ENCODE measurements around the gene LRRC52. TPM values are rescaled to one million over a fixed set of nuclear protein-coding genes. Genes with fewer than 3 reads are reported as not detected.

LRRC52 gene
- total and polyA plus RNA-seq, 2 of the 8 experiments (the other 6 are each of a cell fraction or from before 2014, with no cell fraction given) = 0.05 TPM; not detected in 1

DNA sequence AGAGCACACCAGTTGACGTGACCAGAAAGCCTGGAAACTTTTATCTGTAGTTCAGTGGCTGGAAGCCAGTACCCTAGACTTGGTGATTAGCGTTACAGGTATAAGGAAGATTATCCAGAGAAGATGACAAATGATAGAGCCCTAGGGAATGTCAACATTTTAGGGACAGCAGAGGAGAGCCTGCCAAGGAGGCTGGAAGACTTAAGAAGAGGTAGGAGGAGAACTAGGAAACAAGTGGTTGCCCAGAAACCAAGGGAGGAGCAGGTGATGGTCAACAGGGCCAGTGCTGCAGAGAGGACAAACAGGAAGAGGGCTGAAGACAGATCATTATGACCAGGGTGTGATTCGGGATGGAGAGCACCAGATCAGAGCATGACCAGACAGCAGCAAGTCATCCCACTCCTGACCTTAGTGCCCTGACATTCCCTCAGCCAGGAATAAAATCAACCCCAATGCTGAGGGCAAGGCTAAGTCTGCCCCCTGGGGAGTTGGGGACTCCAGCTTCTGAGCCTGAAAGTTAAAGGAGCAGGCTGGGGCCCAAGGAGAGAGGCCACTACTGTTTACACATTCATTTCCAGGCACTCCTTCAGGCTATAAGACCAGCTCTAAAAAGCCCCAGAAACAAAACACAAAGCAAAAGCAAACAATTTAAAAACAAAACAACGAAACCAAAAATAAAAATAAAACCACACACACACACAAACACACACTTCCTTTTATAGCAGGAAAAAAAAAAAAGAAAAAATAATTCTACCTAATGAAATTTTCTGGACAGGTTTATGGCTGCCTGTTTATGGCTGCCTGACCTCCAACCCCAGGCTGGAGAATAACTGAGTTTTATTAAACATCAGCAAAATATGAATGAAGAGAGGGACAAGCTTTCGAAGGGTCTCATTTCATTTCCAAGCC lies 48.6 kb upstream of the LRRC52 start:
- Histone ChIP-seq H3K4me3 (ENCODE audit: extremely low read depth in 1 of 4, insufficient read depth in 2 of 4, low read depth in 3 of 4, low read length in 4 of 4) (no peak overlapping the region), H4K91ac (replicated peaks; ENCODE audit: insufficient read length, low read length) (no peak overlapping the region), H3K4me1 (replicated peaks in 1 of 4; ENCODE audit: control insufficient read depth in 3 of 4, insufficient read depth in 4 of 4, low read length in 3 of 4) (no peaks in the 10 kb centered on the region), H3K79me1 (ENCODE audit: low read depth, low read length) (no peaks in the 10 kb centered on the region), H3K23me2 (ENCODE audit: low read depth, low read length) (no peaks in the 10 kb centered on the region), H4K5ac (ENCODE audit: insufficient read length, low read depth, low read length) (no peak overlapping the region), H2BK5ac (ENCODE audit: low read depth, low read length) (no peak overlapping the region), H2BK15ac (ENCODE audit: low read length) (no peak overlapping the region), H3K18ac (ENCODE audit: extremely low read depth, low read length) (no peak overlapping the region), H3K9ac (replicated peaks in 1 of 4; ENCODE audit: extremely low read depth in 1 of 4, low read depth in 3 of 4, low read length in 3 of 4) (no peak overlapping the region), H4K20me1 (replicated peaks in 1 of 2; ENCODE audit: control insufficient read depth in 1 of 2, insufficient read depth in 2 of 2, low read length in 2 of 2) (no peaks in the 10 kb centered on the region), H3K4me2 (ENCODE audit: insufficient read depth in 1 of 2, low read depth in 2 of 2, low read length in 2 of 2) (no peak overlapping the region), H3K23ac (ENCODE audit: insufficient read length) (no peak overlapping the region), H2BK120ac (replicated peaks; ENCODE audit: low read depth, low read length) (no peak overlapping the region), H3K56ac (replicated peaks; ENCODE audit: insufficient read length, low read depth, low read length) (no peak overlapping the region), H2AFZ (ENCODE audit: low read length) (no peak overlapping the region), H2AK5ac (ENCODE audit: low read depth, low read length) (no peak overlapping the region), H3K79me2 (ENCODE audit: control insufficient read depth in 1 of 2, insufficient read depth in 2 of 2, low read length in 2 of 2) (no peaks in the 10 kb centered on the region), H3K27ac (ENCODE audit: low read depth, low read length) (no peak overlapping the region), H3K27me3 (replicated peaks in 1 of 4; ENCODE audit: control insufficient read depth in 3 of 4, extremely low read depth in 1 of 4, insufficient read depth in 3 of 4, low read length in 3 of 4) (peaks cover 0 to 1% (median 0%) of the 10 kb centered on the region in 4 experiments; a peak in 1 of 7 replicates), H3K9me3 (ENCODE audit: insufficient read depth in 2 of 2, low read depth in 1 of 2, low read length in 1 of 2) (no peaks in the 10 kb centered on the region), H2BK20ac (ENCODE audit: low read length) (no peak overlapping the region), H3K14ac (ENCODE audit: insufficient read length) (no peak overlapping the region), H3K36me3 (ENCODE audit: control insufficient read depth in 2 of 4, insufficient read depth in 4 of 4, low read length in 3 of 4) (no peaks in the 10 kb centered on the region), H2BK12ac (ENCODE audit: low read depth, low read length) (no peak overlapping the region), H3K4ac (replicated peaks; ENCODE audit: insufficient read length, low read depth, low read length) (no peak overlapping the region), H4K8ac (ENCODE audit: extremely low read depth, insufficient read depth, low read length) (no peak overlapping the region)
- TF ChIP-seq RAD21 (IDR thresholded peaks at IDR 0.05 in 1 of 2, conservative IDR thresholded peaks at IDR 0.05 in 1 of 2; ENCODE audit: low read depth in 2 of 2, low read length in 2 of 2) = peak in 1 of 2 experiments; percentile 3; a peak in 1 of 4 replicates
- TF ChIP-seq SP4 (IDR thresholded peaks at IDR 0.05; ENCODE audit: low read length) = no peak
- TF ChIP-seq CREB1 (IDR thresholded peaks at IDR 0.05) = no peak
- TF ChIP-seq CTBP2 (IDR thresholded peaks at IDR 0.05; ENCODE audit: borderline replicate concordance, insufficient read depth, insufficient read length, low read length) = no peak
- TF ChIP-seq EGR1 (IDR thresholded peaks at IDR 0.05; ENCODE audit: borderline replicate concordance, low read depth, low read length) = no peak
- FAIRE-seq = no peak
- ChIA-PET POLR2A (ENCODE audit: partially characterized antibody) (no interaction called here), CTCF (ENCODE audit: partially characterized antibody) (interaction anchor here (0.6 to 1.4 kb wide), 6 partner anchors 11 to 91 kb away, joined by 3 to 5 read pairs (median 3); no protein-coding TSS in a partner anchor)
- 84 to 100% methylated on average over 1 to 5 of the region's 5 CpGs for WGBS, 2 experiments (ENCODE audit: extremely low coverage in 1 of 2, insufficient coverage in 1 of 2, insufficient read length in 1 of 2, insufficient replicate concordance in 2 of 2, low coverage in 1 of 2, low lambda C conversion rate in 2 of 2, missing lambda C conversion rate in 1 of 2)
- DNase-seq (ENCODE audit: low read depth in 1 of 2, low spot score in 2 of 2) = no peak
